ENCODE measurements around the gene OVAAL. TPM values are rescaled to one million over a fixed set of nuclear protein-coding genes. Genes with fewer than 3 reads are reported as not detected.

The OVAAL gene
- total RNA-seq, 1 donor from 2014 or later, result not detected

DNA sequence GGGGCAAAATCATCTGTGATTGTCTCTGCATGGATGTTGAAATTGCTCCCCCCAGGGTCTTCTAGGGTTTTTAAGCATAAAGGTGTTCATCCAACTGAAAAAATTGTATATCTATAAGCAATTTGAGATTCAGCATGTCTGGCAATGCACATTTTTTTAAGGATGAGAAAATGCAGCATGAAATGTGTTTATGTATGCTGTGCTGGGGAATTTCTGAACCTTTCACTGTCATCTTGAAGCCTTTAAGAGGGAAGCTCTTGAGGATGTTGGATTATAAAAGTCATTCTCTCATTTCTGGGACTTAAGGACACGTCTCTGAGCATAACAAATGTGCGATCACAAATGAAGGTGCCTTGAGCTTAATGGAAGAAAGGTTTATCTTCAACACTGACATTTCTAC lies 9.4 kb downstream of the OVAAL start:
- no peak for DNase-seq (ENCODE audit: low spot score)

DNA sequence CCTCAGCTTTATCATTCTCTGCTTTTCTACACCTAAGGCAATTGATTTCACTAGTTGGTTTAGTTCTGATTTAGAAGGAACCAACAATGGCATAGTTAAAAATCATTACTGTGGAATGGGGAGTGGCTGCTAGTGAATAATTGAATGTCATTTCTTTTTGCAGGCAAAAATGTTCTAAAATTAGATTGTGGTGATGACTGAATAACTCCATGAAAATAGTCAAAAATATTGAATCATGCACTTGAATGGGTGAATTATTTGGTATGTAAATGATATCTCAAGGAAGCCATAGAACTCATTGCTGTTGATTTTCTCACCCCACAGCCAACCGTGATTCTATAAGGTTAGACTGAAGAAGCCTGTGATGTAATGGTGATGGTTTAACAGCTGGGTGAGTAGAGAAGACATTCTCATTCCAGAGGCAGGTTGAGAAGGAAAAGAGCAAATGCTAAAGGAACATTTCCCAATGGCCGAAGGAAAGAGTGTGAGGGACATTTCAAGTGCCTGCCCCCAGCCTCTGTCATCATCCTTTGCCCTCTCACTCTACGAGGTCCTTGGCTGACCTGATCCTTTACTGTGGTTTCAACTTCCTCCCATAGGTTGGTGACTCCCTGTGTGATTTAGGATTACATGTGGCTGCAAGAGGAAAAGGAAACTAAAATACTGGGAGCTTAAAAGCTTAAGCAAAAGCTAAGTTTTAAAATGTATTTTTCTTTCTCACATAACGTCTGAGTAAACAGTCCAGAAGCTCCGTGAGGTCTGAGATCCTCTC lies 12.5 kb downstream of the OVAAL start:
- DNase-seq (ENCODE audit: low spot score), result no peak

DNA sequence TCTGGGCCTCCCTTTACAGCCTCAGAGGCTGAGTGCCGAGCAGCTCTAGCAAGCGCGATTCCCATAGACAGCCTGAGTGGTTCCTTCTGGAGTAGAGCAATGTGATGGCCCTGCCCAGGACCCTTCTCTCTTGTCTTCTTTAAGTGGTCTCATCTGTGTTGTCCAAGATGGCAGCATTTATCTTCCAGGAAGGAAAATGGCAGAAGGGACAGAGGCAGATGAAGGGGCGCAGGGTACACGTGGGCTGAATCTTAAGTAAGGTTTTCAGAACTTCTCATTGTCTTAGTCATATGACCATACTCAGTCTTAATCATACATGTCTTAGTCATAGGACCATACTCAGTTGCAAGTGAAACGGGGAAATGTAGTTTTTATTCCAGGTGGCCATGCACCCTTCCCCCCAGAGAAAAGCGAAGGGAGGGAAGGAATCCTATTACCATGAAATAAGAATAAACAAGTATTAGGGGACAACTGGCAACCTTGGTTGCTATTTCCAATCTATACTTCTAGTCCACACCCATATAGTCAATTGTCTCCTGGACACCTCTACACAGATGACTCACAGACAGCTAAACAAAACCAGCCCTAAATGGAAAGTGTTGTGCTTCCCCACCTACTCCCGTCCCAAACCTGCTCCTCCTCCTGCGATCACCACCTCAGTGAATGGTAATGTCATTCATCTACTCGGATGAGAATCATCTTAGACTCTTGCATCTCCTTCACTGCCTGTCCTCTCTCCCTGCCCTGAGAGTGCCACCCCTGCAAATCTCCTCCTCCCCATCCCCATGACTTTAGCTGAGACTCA lies 13.3 kb downstream of the OVAAL start:
- DNase-seq (ENCODE audit: low spot score), result no peak

DNA sequence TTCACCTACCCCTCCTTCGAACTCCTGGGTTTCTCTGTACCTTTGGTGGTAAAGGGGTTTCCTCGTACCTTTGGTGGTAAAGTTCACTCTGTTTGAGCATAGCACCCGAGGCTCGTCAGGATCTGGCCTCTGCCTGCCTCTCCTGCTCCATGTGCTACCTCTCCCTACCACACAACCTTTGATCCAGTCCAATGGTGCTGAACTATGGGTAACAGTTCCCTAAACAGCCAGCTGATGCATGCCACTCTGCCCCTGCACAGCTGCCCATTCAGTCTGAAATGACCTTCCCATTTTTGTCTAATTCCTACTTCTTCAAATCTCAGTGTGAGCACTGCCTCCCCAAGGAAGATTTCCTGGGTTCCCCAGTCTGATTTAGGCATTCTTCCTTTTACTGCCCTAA lies 14.0 kb downstream of the OVAAL start:
- no peak for DNase-seq (ENCODE audit: low spot score)

DNA sequence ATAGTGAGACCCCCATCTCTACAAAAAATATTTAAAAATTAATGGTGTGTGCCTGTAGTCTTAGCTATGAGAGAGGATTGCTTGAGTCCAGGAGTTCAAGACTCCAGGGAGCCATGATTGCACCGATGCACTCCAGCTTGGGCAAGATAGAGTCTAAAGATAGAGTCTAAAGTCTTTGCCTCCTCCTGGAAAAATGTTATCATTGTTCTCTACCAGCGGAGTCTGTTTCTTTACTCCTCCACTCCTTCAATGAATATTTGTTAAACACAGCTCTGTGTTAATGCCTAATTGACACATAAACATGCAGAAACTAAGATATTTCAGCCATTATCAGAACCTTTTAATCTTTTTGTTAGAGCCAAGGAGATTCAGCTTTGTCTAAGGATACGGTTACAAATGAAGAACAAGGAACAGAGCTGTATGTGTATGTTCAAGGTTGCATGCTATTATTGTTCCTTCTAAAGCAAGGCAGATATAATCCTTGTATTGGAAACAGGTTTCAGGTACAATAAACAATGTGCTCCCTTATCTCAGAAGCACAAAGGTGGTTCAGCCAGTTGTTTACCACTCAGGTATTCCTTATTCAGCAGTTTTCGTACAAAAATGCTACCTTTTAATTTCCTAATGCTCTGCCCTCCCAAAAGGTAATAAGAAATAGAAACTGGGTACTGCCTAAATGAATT lies 15.4 kb downstream of the OVAAL start:
- no peak for DNase-seq (ENCODE audit: low spot score)

DNA sequence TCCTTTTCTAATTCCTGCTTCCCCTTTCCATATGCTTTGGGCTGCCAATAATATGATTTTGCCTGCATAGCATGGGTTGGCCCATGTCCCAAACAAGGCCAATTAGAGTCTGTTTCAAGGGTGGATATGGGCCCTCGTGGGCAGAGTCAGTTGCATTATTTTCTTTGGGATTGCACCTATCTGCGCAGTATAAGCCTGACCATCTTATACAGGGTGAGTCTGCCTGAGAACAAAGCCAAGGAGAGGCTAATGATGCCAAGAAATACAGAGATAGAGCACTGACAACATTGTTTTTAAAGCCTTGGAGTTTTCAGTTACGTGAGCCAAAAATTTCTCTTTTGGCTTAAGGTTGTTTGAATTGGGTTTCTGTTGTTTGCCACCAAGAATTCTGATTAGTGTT lies 18.6 kb downstream of the OVAAL start:
- DNase-seq (ENCODE audit: low spot score), result no peak

DNA sequence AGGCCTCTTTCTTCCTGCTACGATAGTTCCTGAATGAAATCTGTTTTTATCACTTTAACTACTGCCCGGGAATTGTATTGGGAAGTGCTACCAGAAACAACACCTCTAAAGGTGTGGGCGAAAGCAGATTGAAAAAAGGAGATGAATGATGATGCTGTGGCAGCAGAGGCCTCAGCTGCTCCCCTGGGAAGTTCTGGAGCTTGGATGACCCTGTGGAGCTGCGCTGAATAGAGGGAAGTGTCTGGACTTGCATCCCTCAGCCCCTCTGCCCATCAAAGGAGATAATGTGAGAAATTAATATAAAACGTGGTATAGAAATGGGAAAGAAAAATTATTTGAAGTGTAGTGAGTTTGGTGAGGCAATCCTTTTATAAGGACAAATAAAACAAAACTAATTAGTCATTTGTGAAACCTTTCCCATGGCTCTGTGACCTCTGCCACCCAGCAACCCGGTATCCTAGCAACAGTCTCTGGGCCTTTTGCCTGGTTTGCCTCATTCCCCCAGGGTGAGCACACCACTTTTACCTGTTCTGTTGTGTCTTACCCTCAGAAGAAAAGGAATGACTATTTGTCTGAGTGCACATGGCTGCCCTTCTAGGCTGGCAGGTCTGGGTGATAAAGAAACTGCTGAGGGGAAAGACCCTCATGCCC lies 21.3 kb downstream of the OVAAL start:
- DNase-seq (ENCODE audit: low spot score), result no peak

DNA sequence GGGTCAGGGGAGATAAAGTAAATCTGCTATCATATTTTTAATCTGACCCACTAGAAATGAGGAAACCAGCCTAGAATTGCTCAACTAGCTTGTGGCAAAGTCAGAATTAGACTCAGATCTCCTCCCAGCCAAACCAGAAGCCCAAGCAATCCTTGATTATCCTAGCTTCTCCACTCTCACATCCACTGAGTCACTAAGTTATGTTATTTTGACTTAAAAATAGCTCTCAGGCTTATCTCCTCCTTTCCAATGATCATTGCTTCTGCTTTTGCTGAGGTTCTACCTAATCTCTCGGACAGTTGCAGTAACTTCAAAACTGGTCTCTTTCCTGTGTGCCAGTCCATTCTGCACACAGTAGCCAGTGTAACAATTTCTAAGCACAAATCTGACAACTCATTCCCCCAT lies 22.9 kb downstream of the OVAAL start:
- DNase-seq (ENCODE audit: low spot score), result no peak

DNA sequence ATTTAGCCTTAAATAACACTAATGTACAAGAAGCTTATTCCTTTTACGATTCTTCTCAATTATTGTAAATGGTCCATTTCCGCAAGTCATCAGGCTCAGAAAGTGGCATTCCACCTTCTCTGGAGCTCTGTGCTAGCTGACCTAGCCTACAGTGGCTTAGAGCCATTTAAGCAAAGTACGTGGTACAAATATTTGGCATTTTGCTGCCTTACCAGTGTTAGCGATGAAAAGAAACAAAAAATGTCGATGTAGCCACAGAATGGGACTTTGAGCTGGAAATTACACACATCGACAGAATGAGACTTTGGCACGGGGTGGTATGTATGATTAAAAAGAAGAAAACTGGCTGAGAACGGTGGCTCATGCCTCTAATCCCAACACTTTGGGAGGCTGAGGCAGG lies 26.1 kb downstream of the OVAAL start:
- DNase-seq (ENCODE audit: low spot score), result no peak

DNA sequence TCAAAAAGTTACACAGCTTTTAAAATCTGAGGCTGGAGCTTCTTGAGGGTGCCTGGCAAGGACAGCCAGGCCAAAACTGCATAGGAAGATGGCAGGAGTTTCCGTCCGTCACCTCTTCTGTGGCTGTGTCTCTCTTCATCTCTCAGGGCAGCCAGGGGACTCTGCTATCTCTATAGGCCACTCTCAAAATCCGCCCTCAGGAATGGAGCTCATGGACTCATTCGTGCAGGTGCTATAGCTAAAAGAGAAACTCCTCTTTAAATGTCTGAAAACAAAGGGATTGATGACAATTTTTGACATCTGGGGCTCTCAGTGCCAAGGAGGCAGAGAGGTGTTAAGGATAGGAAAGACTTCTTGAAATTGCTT lies 27.2 kb downstream of the OVAAL start:
- no peak for DNase-seq (ENCODE audit: low spot score)

DNA sequence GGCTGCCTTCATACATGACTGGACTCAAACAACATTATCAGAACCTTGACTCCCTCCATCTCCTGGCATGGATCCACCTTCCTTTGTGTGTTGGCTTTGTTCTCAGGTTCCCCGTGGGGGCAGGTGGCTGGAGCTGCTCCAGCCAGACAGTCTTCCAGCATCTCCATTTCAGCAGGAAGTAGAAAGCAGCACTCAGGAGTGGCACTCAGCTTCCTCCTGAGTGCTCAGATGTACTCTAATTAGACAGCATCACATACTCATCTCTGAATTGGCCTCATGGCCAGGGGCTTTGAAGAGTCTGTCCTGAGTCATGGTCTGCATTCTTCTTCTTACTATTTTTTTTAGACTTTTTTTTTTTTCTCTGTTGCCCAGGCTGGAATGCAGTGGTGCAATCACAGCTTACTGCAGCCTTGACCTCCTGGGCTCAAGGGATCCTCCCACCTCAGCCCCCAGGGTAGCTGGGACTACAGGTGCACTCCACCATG lies 27.9 kb downstream of the OVAAL start:
- no peak for DNase-seq (ENCODE audit: low spot score)

DNA sequence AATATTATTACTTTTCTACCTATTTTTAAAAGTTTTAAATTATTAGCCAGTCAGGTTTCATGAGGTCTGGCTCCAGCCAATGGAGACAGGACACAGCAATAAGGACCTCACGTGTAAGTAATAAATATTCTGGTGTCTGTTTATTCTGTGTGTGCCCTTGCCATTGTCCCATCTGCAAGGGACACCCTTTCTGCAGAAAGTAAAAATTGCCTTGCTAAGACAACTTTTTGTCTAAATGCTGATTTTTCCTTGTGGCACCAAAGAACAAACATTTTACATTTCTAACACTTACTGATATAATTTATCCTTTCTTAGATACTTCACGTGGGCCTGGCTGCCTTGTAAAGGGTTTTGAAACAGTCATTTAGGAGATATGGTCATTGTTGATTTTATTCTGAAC lies 29.4 kb downstream of the OVAAL start:
- no peak for DNase-seq (ENCODE audit: low spot score)

DNA sequence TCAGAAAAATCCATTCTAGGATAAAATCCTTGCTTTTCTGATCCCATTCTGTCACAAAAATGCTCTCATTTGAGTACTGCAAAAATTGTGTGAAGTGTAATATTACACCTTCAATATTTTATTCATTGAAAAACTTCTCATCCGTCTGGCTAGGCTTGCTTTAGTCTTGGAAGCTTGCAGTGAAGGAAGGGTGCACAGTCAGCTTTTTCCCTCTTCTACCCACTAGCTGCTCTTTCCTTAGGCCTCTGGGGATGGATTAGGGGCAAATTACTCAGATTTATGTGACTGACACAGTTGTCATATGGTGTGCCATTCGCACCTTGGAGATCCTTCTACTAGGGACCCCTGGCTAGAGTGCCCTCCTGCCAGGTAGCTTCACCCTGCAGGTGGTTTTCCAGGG lies 32.1 kb downstream of the OVAAL start:
- DNase-seq (ENCODE audit: low spot score), result no peak

DNA sequence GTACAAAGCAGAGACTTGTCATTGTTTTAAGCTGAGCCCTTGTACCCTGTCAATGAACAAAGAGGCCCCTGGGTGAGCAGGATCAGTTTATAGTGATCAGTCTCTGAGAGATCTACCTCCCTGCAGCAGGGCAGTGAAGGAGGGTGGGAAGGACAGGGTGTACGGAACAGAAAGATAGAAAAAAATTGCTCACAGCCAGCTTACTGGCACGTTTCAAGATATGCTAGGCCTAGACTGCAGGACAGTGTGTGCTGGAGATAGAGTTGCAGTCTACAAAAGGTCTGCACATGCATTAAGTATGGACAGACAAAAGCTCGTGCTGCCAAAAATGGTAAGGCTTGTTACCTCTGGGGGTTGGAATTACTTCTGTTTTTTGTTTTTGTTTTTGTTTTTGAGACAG lies 34.6 kb downstream of the OVAAL start:
- DNase-seq (ENCODE audit: low spot score), result no peak

DNA sequence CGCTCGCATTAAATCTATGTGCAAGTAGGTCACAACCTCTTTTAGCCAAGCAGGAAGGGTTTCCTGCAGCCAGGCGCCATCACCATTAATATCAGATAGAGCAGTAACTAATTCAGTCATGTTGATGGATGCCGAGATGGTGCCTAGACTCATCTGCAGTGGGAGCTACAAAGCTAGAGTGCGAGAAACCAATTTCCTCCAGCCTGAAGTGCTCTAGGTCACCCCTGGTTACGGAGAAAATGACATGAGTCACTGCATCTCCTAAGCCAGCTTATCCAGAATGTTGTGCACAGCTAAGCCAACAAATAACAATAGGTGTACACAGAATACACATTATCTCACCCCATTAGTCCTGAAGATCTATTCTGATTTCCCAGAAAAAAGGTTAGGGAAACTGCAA lies 36.0 kb downstream of the OVAAL start:
- DNase-seq (ENCODE audit: low spot score), result no peak

DNA sequence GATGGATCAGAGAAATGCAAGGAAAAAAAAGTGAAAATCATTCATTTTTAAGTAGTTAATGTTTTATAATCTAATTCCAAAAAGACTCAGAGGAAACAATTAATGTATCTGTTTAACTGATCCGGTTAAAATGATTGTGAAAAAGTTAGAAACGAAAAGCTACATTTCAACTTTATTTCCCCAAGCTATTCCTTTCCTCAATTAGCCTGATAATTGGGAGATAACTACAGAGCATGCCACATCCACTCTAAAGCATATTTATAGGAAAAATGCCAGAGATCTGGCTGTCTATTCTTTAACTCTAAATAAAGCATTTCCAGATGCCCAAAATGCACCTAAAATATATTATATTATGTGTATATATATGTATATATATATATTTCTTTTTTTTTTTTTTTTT lies 37.2 kb downstream of the OVAAL start:
- no peak for DNase-seq (ENCODE audit: low spot score)

DNA sequence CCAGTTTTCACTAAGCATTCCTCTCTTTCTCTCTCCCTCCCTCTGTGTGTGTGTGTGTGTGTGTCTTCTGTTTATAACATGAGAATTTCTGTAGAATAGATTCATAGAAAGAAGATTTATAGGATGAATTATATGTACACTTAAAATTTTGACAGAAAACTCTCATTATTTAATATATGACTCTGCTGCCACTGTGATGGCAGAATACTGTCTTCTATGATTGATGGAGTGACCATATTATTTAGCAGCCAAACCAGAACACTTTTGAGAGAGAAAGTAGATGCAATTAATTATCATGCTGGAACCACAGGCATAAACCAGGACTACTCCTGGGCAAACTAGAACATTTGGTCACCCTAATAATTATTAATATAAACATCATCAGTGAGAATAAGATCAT lies 38.8 kb downstream of the OVAAL start:
- no peak for DNase-seq (ENCODE audit: low spot score)

DNA sequence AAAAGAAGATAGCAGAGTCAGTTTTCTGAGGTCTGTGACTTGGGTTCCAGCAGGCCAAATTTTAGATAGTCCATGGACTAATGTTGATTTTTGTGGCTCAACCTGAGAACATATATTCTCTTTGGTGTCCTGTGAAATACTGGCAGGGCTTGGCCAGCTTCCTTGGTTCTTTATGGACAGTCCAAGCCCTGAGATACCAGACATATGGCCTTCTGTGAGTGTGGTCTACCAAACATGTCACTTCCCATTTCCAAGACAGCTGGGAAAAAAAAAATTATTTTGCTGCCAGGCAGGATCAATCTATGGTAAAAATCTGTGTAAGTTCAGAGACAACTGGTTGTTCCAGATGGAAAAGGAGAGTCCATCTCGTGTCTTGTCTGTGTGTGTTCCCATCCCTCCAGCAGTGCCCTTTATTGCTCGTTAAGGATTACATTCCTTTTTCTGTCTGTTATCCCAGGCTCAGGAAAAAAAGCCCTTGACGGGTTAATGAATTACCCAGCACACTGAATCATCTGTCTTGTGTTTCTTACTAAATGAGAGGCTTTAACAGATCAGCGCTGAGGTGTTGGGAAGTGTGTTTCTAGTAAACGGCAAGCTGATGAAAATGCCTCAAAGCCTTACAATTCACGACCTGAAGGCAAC lies 39.7 kb downstream of the OVAAL start:
- no peak for DNase-seq (ENCODE audit: low spot score)

DNA sequence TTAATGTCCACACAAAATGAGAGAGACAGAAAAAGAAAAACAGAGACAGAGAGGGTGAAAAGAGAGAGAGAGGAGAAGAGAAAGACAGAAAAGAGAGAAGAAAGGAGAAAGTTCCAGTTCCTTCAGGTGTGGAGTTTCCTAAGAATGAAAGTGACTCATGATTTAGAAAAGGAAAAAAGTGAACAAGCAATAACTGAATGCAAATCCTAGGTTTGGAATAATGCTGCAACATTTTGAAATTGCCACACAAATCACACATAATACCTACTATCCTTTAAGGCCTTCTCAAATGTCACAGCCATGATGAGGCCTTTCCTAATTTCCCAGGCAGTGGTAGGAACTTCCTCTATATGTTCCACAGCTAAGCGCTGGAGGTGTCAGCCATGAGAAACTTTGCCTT lies 41.6 kb downstream of the OVAAL start:
- no peak for DNase-seq (ENCODE audit: low spot score)

DNA sequence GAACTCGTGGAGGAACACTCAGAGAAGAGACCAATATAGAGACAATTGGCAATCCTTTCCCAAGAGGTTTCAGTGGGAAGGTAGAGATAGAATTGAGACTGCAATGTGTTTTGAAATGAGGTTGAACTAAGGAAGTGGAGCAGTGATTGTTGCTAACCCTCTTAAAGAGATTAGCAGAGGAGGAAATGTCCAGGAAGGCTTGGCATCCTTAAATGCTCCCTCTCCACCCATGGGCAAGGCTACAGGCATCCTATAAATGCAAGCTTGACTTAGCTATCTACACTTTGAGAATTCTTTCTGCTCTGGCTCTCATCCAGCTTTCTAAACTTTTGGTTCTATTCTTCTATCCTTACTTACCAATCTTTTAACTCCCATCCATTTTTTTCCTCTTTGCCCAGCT lies 42.7 kb downstream of the OVAAL start:
- no peak for DNase-seq (ENCODE audit: low spot score)

DNA sequence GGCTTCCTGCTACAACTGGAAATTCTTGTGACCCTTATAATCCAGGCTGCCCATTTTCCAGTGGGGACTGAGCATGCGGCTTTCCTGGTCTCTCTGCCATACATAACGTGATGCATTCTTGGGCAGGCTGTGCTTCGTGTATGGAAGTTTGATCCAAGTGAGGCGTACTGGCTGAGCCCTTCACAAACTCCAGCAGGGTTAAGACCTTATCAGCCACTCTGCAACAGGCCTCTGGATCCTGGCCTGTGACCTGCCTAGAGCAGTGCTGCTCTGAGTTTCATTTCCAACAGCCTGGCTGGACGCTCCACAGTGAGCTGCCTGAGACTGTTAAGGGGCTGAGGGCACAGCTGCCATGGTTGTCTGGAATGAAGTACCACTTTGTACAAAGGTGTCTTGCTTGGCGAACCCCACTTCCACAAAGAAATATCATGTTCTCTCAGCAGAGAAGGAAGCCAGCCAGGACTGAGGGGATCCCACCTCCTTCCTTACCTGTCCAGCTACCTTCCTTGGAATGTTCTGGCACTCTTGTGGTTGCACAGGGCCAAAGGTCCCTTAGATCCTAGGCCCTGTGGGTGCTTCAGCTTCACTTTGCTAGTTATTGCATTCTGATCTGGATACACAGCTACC lies 44.6 kb downstream of the OVAAL start:
- no peak for DNase-seq (ENCODE audit: low spot score)
